ENCODE measurements around the gene TRIO.

The TRIO gene

GRCh38 chr5:14395411-14395810, 252.3 kb downstream of the TRIO start:
- DNase-seq (ENCODE audit: low spot score) = no peak

GRCh38 chr5:14396066-14396465, 252.9 kb downstream of the TRIO start:
- no peak for DNase-seq (ENCODE audit: low spot score)

GRCh38 chr5:14396737-14397136, 253.6 kb downstream of the TRIO start:
- no peak for DNase-seq (ENCODE audit: low spot score)

GRCh38 chr5:14397717-14398116, 254.6 kb downstream of the TRIO start:
- DNase-seq (ENCODE audit: low spot score) = no peak

GRCh38 chr5:14399054-14399692, 256.0 kb downstream of the TRIO start:
- peak; percentile 53 for DNase-seq (ENCODE audit: low spot score)

- peak; percentile 75 for DNase-seq (ENCODE audit: low spot score)
These were observed 256.9 kb downstream of the TRIO start for GRCh38 chr5:14400085-14400484.

- no peak for DNase-seq (ENCODE audit: low spot score)
These were observed 257.5 kb downstream of the TRIO start for GRCh38 chr5:14400611-14401010.

GRCh38 chr5:14401639-14402038, 258.5 kb downstream of the TRIO start:
- DNase-seq (ENCODE audit: low spot score) = no peak

GRCh38 chr5:14402424-14402823, 259.3 kb downstream of the TRIO start:
- DNase-seq (ENCODE audit: low spot score) = no peak

- no peak for DNase-seq (ENCODE audit: low spot score)
These were observed 261.6 kb downstream of the TRIO start for GRCh38 chr5:14404780-14405179.

- no peak for DNase-seq (ENCODE audit: low spot score)
These were observed 262.1 kb downstream of the TRIO start for GRCh38 chr5:14405267-14405666.

- no peak for DNase-seq (ENCODE audit: low spot score)
These were observed 262.8 kb downstream of the TRIO start for GRCh38 chr5:14405706-14406553.

GRCh38 chr5:14406554-14406849, 263.4 kb downstream of the TRIO start:
- DNase-seq (ENCODE audit: low spot score) = peak; percentile 76

- no peak for DNase-seq (ENCODE audit: low spot score)
These were observed 263.9 kb downstream of the TRIO start for GRCh38 chr5:14407051-14407450.

GRCh38 chr5:14407746-14408175, 264.6 kb downstream of the TRIO start:
- peak; percentile 82 for DNase-seq (ENCODE audit: low spot score)

GRCh38 chr5:14408969-14409586, 265.9 kb downstream of the TRIO start:
- no peak for DNase-seq (ENCODE audit: low spot score)

- no peak for DNase-seq (ENCODE audit: low spot score)
These were observed 266.9 kb downstream of the TRIO start for GRCh38 chr5:14410068-14410393.

- DNase-seq (ENCODE audit: low spot score) = no peak
These were observed 267.5 kb downstream of the TRIO start for GRCh38 chr5:14410394-14411201.

- DNase-seq (ENCODE audit: low spot score) = no peak
These were observed 268.1 kb downstream of the TRIO start for GRCh38 chr5:14411216-14411615.

- DNase-seq (ENCODE audit: low spot score) = no peak
These were observed 270.2 kb downstream of the TRIO start for GRCh38 chr5:14413331-14413750.

GRCh38 chr5:14414007-14414406, 270.9 kb downstream of the TRIO start:
- DNase-seq (ENCODE audit: low spot score) = no peak

GRCh38 chr5:14414656-14415023, 271.5 kb downstream of the TRIO start:
- DNase-seq (ENCODE audit: low spot score) = no peak

Measured in kidney capillary endothelial cell (primary cell).